Upper lobe of right lung (tissue), 1 donor: ENCODE results near the gene CBLC. TPM values are rescaled to one million over a fixed set of nuclear protein-coding genes. Genes with fewer than 3 reads are reported as not detected.

ENCODE experiments used
- ATAC-seq: fragments of 200-7000 bp; cut with Tn5 transposase; one replicate; pipeline ENCODE4 v1.9.1; 2020; ENCODE audit warnings: mild to moderate bottlenecking, moderate library complexity
- DNase-seq: peaks from one replicate; pipeline ENCODE4 v3.0.0-alpha.2; 2020
- H3K27ac ChIP-seq: fragments of 200-600 bp; one replicate; pipeline ENCODE4 v1.8.0; 2022
- H3K27me3 ChIP-seq: fragments of 200-600 bp; one replicate; pipeline ENCODE4 v1.8.0; 2022; ENCODE audit warnings: mild to moderate bottlenecking
- H3K36me3 ChIP-seq: fragments of 200-600 bp; one replicate; pipeline ENCODE4 v1.8.0; 2022
- H3K4me1 ChIP-seq: fragments of 200-600 bp; one replicate; pipeline ENCODE4 v1.8.0; 2022
- H3K4me3 ChIP-seq: fragments of 200-600 bp; one replicate; pipeline ENCODE4 v1.8.0; 2022; ENCODE audit warnings: mild to moderate bottlenecking
- H3K9me3 ChIP-seq: fragments of 200-600 bp; one replicate; pipeline ENCODE4 v1.8.0; 2022
- CTCF ChIP-seq: fragments of 200-600 bp; IDR thresholded peaks from one replicate; pipeline ENCODE4 v1.8.0; 2022; ENCODE audit warnings: antibody characterized with exemption
- intact Hi-C: fragments of 100-400 bp; cut with DNase I; formaldehyde crosslinking; loops from one replicate; pipeline ENCODE4 v1.11.0; 2022
- total RNA-seq: library from RNA; stranded (reverse); fragmentation: NEBNext Ultra II Directional; extraction: Animal tissue kit (Norgen Biotek cat#: 25700); gene quantifications from one replicate; pipeline ENCODE4 v1.2.1, GENCODE V29; 2021
- donor health status: DM: no; HTN: yes; CAD: no; lungs with severe emphysema.

Gene CBLC
- total RNA-seq, 1 donor from 2014 or later = 3.2 TPM

DNA sequence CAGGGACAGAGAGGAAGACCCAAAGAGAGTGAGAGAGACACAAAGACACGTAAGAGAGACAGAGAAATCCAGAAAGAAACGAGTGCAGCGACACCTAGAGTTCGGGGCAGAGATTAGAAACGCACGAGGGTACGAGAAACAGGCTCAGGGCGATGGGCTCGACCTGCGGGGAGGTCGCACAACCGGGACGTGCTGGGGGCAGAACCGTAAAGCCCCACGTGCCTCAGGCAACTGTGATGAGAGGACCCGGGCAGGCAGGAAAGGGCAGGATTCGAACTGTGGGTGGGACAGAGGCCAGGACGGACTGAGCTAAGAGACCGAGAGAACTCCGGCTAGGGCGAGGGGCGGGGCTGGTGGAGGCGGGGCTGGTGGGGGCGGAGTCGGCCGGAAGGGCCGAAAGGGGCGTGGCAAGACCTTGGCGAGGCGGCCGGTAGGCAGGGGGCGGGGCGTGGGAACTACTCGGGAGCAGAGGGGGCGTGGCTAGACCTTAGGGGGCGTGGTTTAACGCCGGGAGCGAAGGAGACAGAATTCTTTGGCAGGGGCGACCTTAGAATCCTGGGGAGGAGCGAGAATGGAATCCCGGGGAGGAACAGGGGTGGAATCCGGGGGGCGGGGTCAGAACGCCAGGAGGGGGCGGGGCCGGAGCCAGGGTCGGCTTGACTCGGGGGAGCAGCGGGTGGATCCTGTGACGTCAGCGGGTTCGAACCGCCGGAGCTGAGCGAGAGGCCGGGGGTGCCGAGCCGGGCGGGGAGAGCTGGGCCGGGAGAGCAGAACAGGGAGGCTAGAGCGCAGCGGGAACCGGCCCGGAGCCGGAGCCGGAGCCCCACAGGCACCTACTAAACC lies 68.1 kb downstream of the CBLC start, which contains the start of gene NECTIN2:
NECTIN2 (plus strand) TSS at position 686 of the 843 bp plus-strand sequence. CDS start 229 bp downstream, outside the sequence.
- intact Hi-C loops = no loop called here
- H3K36me3 ChIP-seq = no peaks in the 10 kb centered on the region

GRCh38 chr19:44846455-44847143 lies 68.9 kb downstream of the CBLC start:
- peaks cover 28% of the 10 kb centered on the region for H3K4me1 ChIP-seq

More for the DNA sequence above, 68.1 kb downstream of the CBLC start, which contains the start of gene NECTIN2:
- Histone ChIP-seq H3K4me3 (peak within 1 kb of the TSS; percentile 90), H3K27ac (peak within 1 kb of the TSS; percentile 95), H3K4me1 (peaks cover 28% of the 10 kb centered on the region), H3K9me3 (no peaks in the 10 kb centered on the region), H3K27me3 (no peaks in the 10 kb centered on the region)
- DNase-seq (peak; percentile 100), ATAC-seq (peak; percentile 89)
- peak; percentile 68 for TF ChIP-seq CTCF

DNA sequence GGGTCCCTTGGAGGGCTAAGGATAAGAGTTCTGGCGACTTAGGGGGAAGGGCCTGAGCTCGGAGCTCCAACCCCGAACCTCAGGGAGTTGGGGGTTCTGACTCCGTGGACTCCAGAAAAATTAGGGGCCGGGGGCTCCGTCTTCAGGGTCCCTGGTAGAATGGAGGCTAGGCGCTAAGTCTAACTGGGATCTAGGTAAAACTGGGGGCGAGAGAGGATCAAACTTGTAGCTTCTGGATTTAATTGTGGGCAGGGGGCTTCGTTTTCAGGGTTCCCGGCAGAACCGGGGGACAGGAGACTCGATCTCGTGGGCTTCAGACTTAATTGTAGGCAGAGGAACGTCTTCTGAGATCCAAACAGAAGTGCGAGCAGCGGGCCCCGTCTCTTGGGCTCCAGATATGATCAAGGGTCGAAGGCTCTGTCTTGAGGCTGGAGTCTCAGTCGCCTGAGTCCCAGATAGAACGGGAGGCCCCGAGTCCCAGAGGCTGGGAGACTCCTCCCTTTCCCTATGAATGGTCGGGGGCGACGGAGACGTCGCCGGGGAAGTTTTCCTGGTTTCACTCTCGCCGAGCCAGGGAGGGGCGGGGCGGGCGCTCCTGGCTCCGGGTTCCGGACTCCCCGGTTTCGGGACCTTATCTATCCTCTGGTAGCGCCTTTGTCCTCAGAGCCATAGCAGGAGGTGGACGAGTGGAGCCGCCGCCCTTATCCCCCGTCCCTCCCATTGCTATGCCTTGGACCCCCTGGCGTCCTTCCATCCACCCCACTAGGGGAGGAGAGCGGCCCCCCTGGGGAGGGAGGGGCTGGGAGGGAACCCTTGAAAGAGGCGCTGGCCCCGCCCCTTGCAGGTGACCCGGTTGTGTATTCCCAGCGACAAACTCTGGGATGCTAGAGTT lies 69.7 kb downstream of the CBLC start:
- H3K4me1 ChIP-seq = peaks cover 28% of the 10 kb centered on the region
- peak overlapping the region; percentile 90 for H3K4me3 ChIP-seq
- H3K36me3 ChIP-seq = no peaks in the 10 kb centered on the region
- DNase-seq (peak; percentile 89), ATAC-seq (peak; percentile 28)
- intact Hi-C loops = no loop called here
- TF ChIP-seq CTCF = no peak
- no peaks in the 10 kb centered on the region for H3K9me3 ChIP-seq
- no peaks in the 10 kb centered on the region for H3K27me3 ChIP-seq
- peak overlapping the region; percentile 95 for H3K27ac ChIP-seq

More at GRCh38 chr19:44846455-44847143, 68.9 kb downstream of the CBLC start:
- no peaks in the 10 kb centered on the region for H3K27me3 ChIP-seq
- no peaks in the 10 kb centered on the region for H3K9me3 ChIP-seq
- no peaks in the 10 kb centered on the region for H3K36me3 ChIP-seq
- DNase-seq (no peak), ATAC-seq (no peak)
- intact Hi-C loops = no loop called here
- TF ChIP-seq CTCF = no peak
- H3K4me3 ChIP-seq = peak overlapping the region; percentile 90
- peak overlapping the region; percentile 95 for H3K27ac ChIP-seq

- ATAC-seq (no peak), DNase-seq (no peak)
- Histone ChIP-seq H3K27ac (peak overlapping the region; percentile 95), H3K27me3 (no peaks in the 10 kb centered on the region), H3K9me3 (no peaks in the 10 kb centered on the region), H3K4me1 (peaks cover 28% of the 10 kb centered on the region), H3K4me3 (peak overlapping the region; percentile 90), H3K36me3 (no peaks in the 10 kb centered on the region)
- TF ChIP-seq CTCF = no peak
- intact Hi-C loops = no loop called here
These were observed 70.5 kb downstream of the CBLC start for GRCh38 chr19:44848036-44848811.
